GM18498 (cell line): Measurements from ENCODE around the gene GPR153.

Experiments
- ATAC-seq: cut with Tn5 transposase; IDR thresholded peaks from one replicate; pipeline ENCODE4 v1.9.1; 2021; ENCODE audit warnings: mild to moderate bottlenecking, moderate library complexity; ENCODE audit not compliant: unreplicated experiment

Gene GPR153

GRCh38 chr1:6287431-6287886 lies 26.6 kb upstream of the GPR153 start:
- no peak for ATAC-seq

- ATAC-seq = no peak
Observed at GRCh38 chr1:6287029-6287428, 26.1 kb upstream of the GPR153 start.

DNA sequence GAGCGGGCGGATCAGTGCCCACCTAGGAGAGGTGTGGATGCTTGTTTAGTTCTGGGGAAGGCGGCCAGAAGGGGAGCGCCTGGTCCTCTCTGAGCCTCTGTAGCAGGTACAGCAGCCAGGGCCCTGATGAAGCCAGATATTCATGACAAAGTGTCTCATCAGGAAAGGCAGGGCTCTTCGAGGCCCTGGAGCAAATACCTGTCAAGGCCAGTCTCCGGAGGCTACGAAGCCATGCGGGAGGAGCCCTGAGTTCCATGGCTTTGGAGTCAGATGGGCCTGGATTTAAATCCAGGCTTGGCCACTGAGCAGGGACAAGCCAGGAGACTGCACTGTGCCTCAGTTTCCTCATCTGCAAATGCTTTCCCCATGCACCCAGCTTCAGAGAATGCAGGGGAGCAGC lies 25.4 kb upstream of the GPR153 start:
- no peak for ATAC-seq

GRCh38 chr1:6285336-6285735 lies 24.4 kb upstream of the GPR153 start:
- ATAC-seq = no peak

DNA sequence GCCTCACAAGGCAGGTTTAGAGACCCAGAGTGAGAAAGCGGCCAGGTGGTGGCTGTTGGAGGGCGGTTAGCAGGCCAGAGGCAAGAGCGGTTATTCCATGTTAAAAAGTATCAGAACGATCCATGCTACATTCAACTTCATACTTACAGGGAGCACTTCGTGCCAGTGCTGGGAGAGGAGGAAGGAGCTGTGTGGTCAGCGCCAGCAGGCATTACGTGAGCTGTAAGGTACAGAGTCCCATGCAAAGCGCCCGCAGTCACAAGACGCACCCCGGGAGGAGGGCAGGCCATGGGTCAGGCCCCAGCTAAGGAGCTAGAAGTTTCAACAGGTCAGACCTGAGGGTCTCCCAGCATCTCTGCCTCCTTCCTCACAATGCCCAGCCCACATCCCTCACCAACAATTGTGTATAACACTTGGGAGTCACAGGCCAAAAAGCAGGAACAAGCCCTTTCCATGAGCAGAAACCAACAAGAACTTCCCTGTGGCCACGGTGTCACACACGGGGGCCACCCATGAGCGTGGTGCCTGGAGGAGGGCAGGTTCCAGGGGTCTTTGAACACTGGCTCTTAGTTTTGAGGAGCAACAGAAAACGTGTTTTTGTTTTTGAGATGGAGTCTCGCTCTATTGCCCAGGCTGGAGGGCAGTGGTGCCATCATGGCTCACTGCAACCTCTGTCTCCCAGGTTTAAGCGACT lies 21.8 kb upstream of the GPR153 start:
- ATAC-seq = no peak

DNA sequence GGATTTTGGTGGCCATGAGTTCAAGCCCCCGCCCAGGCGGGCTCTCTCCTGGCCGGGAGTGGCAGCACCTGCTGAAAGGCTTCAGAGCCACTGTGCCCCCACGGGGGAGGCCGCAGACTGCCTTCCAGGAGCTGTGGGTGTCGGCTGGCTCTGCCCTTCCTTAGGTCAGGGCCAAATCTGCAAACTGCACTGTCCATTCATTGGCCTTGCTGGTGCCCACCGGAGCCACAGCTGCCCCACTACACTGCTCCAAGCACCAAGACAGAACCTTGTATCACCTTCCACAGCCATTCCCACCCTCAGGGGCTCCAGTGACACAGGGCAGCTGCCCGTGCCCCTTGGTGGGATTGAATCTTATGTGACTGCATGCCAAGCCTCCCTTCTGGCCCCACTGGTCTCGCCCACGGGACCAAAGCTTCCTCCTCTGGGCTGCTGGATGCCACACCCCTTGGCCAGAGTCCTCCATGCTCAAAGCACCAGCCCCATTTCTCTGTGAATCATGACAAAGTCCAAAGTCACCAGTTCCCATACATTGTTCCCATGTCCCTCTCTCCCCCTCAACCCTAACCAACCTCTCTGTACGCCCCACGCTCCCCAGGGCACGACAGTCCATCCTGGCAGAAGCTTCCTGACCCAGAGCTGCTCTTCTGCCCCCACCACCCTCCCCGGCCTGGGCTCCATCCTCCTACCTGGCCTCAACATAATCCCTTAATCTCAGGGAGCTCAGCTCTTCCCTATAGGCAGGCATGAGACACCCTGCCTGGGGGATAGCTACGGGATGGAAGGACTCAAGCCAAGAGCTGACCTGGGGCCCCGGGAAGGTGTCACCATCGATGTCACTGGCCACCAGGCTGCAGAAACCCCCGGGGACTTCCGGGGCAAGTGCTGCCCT lies 20.9 kb upstream of the GPR153 start:
- ATAC-seq = no peak

- ATAC-seq = no peak
Observed at GRCh38 chr1:6280761-6281451, 20.0 kb upstream of the GPR153 start.

DNA sequence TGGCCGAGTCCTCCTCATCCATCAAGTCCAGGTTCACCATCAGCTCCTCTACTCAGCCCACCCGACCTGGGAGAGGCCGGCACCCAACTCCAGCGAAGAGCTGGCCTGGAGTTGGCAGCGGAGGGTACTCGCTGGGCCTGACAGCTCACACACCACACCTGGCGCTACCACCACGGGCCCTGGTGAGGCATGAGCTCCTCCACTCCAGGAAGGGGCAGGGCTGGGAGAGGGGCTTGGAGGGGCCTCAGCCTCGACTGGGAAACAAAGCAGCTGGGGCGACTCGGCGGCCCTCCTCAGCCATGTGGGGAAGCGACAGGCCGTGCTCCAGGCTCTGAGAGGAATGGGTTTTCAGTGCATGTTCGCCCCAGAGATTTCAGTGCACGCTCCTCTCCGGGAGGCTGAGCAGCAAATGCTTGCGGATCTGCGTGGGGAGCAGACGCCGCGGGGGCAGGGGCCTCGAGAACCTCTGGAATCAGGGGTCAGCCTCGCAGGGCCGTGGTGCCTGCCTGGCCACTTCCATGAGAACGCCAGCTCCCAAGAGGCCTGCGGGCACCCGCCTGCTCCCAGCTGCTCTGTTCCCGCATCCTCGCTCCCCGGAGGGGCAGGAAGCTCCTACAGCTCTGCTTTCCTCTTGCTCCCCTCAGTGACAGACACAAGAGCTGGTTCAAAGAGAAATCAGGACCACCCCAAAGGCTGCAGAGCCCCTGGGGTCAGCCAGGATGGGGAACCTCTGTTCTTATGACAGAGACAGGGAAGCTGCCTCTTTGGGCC lies 18.9 kb upstream of the GPR153 start:
- ATAC-seq = no peak

- no peak for ATAC-seq
Observed at GRCh38 chr1:6279066-6279465, 18.2 kb upstream of the GPR153 start.

DNA sequence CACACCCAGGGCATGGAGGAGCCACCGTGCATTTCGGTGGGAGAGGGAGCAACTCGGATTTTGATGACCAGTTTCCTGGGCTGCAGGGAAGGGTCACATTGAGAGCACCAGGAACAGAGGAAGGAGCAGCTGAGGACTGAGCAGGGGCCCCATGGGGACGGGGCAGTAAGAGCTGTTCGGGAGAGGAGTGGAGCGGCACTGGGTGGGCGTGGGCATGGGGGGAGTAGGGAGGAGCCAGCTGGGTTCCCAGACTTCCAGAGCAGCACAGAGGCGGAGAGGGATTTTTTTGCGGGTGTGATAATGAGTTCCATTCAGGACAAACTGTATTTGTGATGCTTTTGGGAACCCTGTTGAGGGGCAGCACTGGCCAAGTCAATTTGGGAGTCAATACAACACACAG lies 17.4 kb upstream of the GPR153 start:
- no peak for ATAC-seq

DNA sequence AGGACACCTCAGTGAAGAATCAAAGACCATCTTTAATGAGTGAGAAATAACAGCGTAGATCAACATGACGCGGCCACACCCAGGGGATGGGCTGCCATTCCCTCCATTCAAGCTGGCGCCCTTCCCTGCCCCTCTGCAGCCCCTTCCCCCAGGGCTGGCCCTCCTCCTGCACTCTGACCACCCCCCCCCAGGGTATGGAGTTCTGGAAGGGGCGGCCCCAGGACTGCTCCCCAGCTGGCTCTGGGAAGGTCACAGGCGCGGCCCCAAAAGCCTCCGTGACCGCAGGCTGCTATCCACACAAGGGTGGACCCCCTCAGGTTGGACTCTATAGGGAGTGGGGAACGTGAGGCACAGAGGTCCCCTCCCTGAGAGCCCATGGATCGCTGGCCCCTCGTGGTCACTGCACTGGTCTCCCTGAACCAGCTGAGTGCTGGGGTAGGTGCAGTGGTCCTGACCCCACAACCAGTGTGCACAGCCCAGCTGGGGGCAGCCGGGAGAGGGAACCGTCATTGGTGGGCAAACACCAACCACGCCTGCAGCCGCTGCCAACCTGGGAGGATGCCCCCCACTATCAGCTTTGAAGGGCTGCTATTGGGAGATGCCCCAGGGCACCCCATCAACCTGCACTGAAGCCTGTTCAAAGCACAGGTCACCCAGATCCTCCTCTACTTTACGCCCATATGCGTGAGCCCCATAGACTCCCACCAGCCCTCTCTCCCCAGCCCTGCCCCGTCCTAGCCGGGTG lies 16.1 kb upstream of the GPR153 start:
- no peak for ATAC-seq

DNA sequence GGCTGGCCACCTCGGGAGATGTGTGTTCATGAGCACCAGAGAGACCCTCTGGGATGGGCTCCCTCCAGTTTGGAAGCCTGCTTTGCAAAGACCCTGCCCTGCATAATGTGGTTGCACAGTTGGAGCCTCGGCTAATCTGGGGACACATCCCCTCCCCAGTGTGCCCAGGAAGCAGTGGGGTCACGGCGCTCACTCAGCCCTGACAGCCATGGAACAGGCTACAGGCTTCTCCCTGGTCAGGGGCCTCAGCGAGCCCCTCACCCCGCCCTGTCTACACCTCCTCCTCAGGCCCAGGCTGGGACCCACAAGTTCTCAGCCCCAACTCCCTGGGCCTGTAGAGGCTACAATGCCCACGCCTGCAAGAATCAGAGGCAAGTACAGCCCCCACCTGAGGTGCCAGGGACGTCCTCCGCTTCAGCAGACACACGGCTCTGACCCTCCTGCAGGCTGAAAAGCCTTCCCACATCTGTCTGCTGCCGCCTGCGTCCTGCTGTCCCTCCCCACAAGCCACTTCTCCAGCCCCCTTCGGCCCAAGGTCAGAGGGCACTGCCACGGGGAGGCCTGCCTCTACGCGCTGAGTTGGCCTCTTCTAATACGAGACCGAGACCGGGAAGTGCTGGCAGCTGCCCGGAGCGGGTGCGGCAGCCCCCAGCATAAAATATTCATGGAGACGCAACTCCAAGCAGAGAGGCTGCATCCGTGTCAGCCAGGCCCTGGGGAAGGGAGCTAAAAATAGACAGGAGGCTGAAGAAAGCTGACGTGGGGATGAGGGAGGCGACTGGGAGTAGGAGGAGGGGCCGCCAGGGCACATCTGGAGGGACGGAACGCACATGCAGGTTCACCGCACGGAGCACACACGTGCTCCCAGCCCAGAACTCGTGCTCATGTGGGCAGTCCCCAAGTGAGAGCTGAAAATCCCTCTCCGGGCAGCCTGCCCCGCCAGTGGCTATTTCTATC lies 15.2 kb upstream of the GPR153 start:
- no peak for ATAC-seq

- ATAC-seq = no peak
Observed at GRCh38 chr1:6274622-6275139, 13.8 kb upstream of the GPR153 start.

- no peak for ATAC-seq
Observed at GRCh38 chr1:6274102-6274501, 13.2 kb upstream of the GPR153 start.

- no peak for ATAC-seq
Observed at GRCh38 chr1:6273380-6273891, 12.5 kb upstream of the GPR153 start.

- ATAC-seq = no peak
Observed at GRCh38 chr1:6272868-6273267, 12.0 kb upstream of the GPR153 start.

- ATAC-seq = no peak
Observed at GRCh38 chr1:6272452-6272851, 11.6 kb upstream of the GPR153 start.

DNA sequence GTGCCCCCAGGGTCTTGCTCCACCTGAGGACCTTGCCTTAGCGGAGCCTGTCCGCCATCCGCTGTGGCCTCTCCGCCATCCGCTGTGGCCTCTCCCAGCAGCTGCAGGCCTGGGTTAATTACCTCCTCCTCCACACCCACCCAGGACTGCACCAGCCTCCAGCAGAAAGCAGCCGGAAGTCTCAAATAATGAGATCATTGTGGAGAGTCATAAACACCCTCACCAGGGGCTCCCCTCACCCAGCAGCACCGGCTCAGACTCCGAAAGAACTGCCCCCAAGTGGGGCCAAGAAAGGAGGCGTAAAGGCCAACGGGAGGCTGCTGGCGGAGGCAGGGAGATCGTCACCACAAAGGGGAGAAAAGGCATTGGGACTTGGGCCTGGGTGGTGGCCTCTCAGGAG lies 10.7 kb upstream of the GPR153 start:
- ATAC-seq = no peak

DNA sequence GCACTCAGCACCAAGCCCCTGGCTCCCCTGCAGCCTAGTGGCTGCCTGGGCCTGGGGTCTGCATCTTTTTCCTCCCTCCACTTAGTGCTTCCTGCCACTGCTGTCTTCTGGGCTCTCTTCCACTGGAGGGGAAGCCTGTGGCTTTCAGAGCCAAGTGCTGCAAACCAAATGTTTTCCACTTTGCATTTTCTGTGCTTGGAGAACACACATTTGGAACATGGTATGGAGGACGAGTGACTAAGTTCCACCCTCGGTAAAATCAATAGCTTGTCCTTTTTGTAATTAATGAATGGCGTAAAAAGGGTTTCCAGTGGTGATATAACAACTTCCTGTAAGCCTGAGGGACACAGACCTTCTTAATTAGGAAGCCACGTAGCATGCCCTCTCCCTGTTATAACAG lies 10.1 kb upstream of the GPR153 start:
- ATAC-seq = no peak
